ENCODE measurements around the gene IFI35. TPM values are rescaled to one million over a fixed set of nuclear protein-coding genes. Genes with fewer than 3 reads are reported as not detected.
"Not testable (repeated sequence)": the region's sequence is repeated elsewhere in the genome, so short reads cannot be mapped to it uniquely, and the experiment has no call there.

The IFI35 gene
- total RNA-seq, 2 experiments from 2014 or later: 66.0 to 68.6 TPM

- peaks cover 16% of the 10 kb centered on the region for H3K36me3 Mint-ChIP-seq
- ChIA-PET CTCF (interaction anchor here (0.8 to 1.4 kb wide), 2 partner anchors 47 to 151 kb away, joined by 3 read pairs; no protein-coding TSS in a partner anchor), POLR2A (no interaction called here)
- no peaks in the 10 kb centered on the region for H3K4me1 Mint-ChIP-seq (ENCODE audit: low read depth)
- no peak overlapping the region for H3K4me3 Mint-ChIP-seq
- DNase-seq: no peak
- H3K9me3 Mint-ChIP-seq: no peaks in the 10 kb centered on the region
- intact Hi-C loops (cut with micrococcal nuclease): no loop called here
- no peak overlapping the region for H3K27ac Mint-ChIP-seq
- no peaks in the 10 kb centered on the region for H3K27me3 Mint-ChIP-seq
Observed at GRCh38 chr17:43044024-43044423, 37.4 kb downstream of the IFI35 start.

- CTCF ChIA-PET: no interaction called here
- POLR2A ChIA-PET: no interaction called here
- Mint-ChIP-seq H3K27me3 (no peaks in the 10 kb centered on the region), H3K27ac (no peak overlapping the region), H3K9me3 (no peaks in the 10 kb centered on the region), H3K4me1 (ENCODE audit: low read depth) (no peaks in the 10 kb centered on the region), H3K4me3 (no peak overlapping the region), H3K36me3 (peaks cover 51% of the 10 kb centered on the region)
- no peak for DNase-seq
- intact Hi-C loops (cut with micrococcal nuclease): no loop called here
Observed at GRCh38 chr17:43051969-43052368, 45.4 kb downstream of the IFI35 start.

GRCh38 chr17:43053008-43053407 lies 46.4 kb downstream of the IFI35 start:
- CTCF ChIA-PET: interaction anchor here (0.7 kb wide), 1 partner anchor 306 kb away, joined by 3 read pairs; no protein-coding TSS in a partner anchor
- intact Hi-C loops (cut with micrococcal nuclease); POLR2A ChIA-PET; H3K27ac Mint-ChIP-seq; H3K4me1 Mint-ChIP-seq (ENCODE audit: low read depth); H3K9me3 Mint-ChIP-seq; H3K4me3 Mint-ChIP-seq; H3K27me3 Mint-ChIP-seq; DNase-seq: not testable (repeated sequence)
- H3K36me3 Mint-ChIP-seq: peaks cover 46% of the 10 kb centered on the region

GRCh38 chr17:43056051-43056450 lies 49.5 kb downstream of the IFI35 start:
- H3K4me1 Mint-ChIP-seq (ENCODE audit: low read depth): no peaks in the 10 kb centered on the region
- POLR2A ChIA-PET: no interaction called here
- H3K4me3 Mint-ChIP-seq: no peak overlapping the region
- no peak overlapping the region for H3K27ac Mint-ChIP-seq
- intact Hi-C loops (cut with micrococcal nuclease): no loop called here
- CTCF ChIA-PET: no interaction called here
- DNase-seq: no peak
- H3K36me3 Mint-ChIP-seq: peaks cover 49% of the 10 kb centered on the region
- H3K9me3 Mint-ChIP-seq: no peaks in the 10 kb centered on the region
- no peaks in the 10 kb centered on the region for H3K27me3 Mint-ChIP-seq

GRCh38 chr17:43062984-43063638 lies 56.5 kb downstream of the IFI35 start:
- intact Hi-C loops (cut with micrococcal nuclease): no loop called here
- Mint-ChIP-seq H3K4me3 (no peak overlapping the region), H3K36me3 (peaks cover 48% of the 10 kb centered on the region), H3K27me3 (no peaks in the 10 kb centered on the region), H3K27ac (no peak overlapping the region), H3K9me3 (no peaks in the 10 kb centered on the region), H3K4me1 (ENCODE audit: low read depth) (no peaks in the 10 kb centered on the region)
- no peak for DNase-seq
- POLR2A ChIA-PET: no interaction called here
- CTCF ChIA-PET: interaction anchor here (1.7 kb wide), 1 partner anchor 13 kb away, joined by 4 read pairs; no protein-coding TSS in a partner anchor

Other genes with a start within 250 kb of the IFI35 start
- not detected for gene RAMP2, start 245.6 kb upstream of the IFI35 start, total RNA-seq
- gene VPS25, start 233.3 kb upstream of the IFI35 start, total RNA-seq: 10 to 100 TPM; 57.5 to 58.6 TPM
- under 1 TPM; 0.10 to 0.15 TPM for gene WNK4, start 226.2 kb upstream of the IFI35 start, total RNA-seq
- 10 to 100 TPM; 31.8 to 36.6 TPM for gene COA3, start 208.1 kb upstream of the IFI35 start, total RNA-seq
- gene CNTD1, start 207.9 kb upstream of the IFI35 start, total RNA-seq: not detected
- gene BECN1, start 182.5 kb upstream of the IFI35 start, total RNA-seq: 10 to 100 TPM; 72.7 to 77.4 TPM
- gene PSME3, start 173.4 kb upstream of the IFI35 start, total RNA-seq: 100 to 1,000 TPM; 111 to 116 TPM
- 1 to 10 TPM; 1.7 to 2.0 TPM for gene AOC2, start 162.2 kb upstream of the IFI35 start, total RNA-seq
- gene AOC3, start 155.6 kb upstream of the IFI35 start, total RNA-seq: 1 to 10 TPM; 1.6 to 2.0 TPM
- gene G6PC1, start 106.0 kb upstream of the IFI35 start, total RNA-seq: not detected
- 10 to 100 TPM; 38.7 to 43.1 TPM for gene AARSD1, start 42.3 kb upstream of the IFI35 start, total RNA-seq
- gene PTGES3L, start 26.7 kb upstream of the IFI35 start, total RNA-seq: under 1 TPM; 0.53 to 0.64 TPM
- 10 to 100 TPM in 1 of 2 experiments, 1 to 10 TPM in 1; 10.0 to 11.5 TPM for gene RUNDC1, start 26.2 kb upstream of the IFI35 start, total RNA-seq
- gene RPL27, start 8.4 kb upstream of the IFI35 start, total RNA-seq: 1,000 to 10,000 TPM; 1,552 to 1,589 TPM
- gene VAT1, start 15.6 kb downstream of the IFI35 start, total RNA-seq: 10 to 100 TPM; 45.3 to 49.6 TPM
- under 1 TPM in 1 of 2 experiments, not detected in 1; 0.07 TPM for gene RND2, start 18.4 kb downstream of the IFI35 start, total RNA-seq
- 100 to 1,000 TPM in 1 of 2 experiments, 10 to 100 TPM in 1; 92.8 to 103 TPM for gene BRCA1, start 118.6 kb downstream of the IFI35 start, total RNA-seq
- 10 to 100 TPM; 62.0 to 65.9 TPM for gene NBR1, start 164.4 kb downstream of the IFI35 start, total RNA-seq
- 10 to 100 TPM; 10.1 to 10.4 TPM for gene TMEM106A, start 205.1 kb downstream of the IFI35 start, total RNA-seq
- not detected for gene CCDC200, start 221.8 kb downstream of the IFI35 start, total RNA-seq
- 1,000 to 10,000 TPM; 5,509 to 5,687 TPM for gene RNU2-1, start 227.2 kb downstream of the IFI35 start, total RNA-seq

Data from activated CD4-positive, alpha-beta memory T cell treated with anti-CD3 and anti-CD28 coated beads for 36 hours (primary cell).